Neural cell (in vitro differentiated cells): ENCODE results near the gene ANKRD37. TPM values are rescaled to one million over a fixed set of nuclear protein-coding genes. Genes with fewer than 3 reads are reported as not detected.

Experiments
- H2AFZ ChIP-seq: fragments of 200-600, 300-800 bp; sonication (generic), shearing (Covaris generic); 2 replicates; pipeline ENCODE4 v1.6.0; 2014; ENCODE audit warnings: low read depth, mild to moderate bottlenecking, antibody characterized with exemption, low read length, moderate library complexity
- H3F3A ChIP-seq: fragments of 200-600 bp; shearing (Covaris generic); 2 replicates; pipeline ENCODE4 v1.6.1; 2016; ENCODE audit warnings: mild to moderate bottlenecking, moderate library complexity, mixed read lengths, antibody characterized with exemption, low read length; ENCODE audit not compliant: insufficient read depth, poor library complexity, severe bottlenecking
- H3K27ac ChIP-seq: fragments of 200-600, 300-800 bp; sonication (generic), shearing (Covaris generic); 2 replicates; pipeline ENCODE4 v1.5.1; 2014; ENCODE audit warnings: mild to moderate bottlenecking, low read length, moderate library complexity
- H3K27me3 ChIP-seq: fragments of 300-800, 200-600 bp; sonication (generic), shearing (Covaris generic); 2 replicates; pipeline ENCODE4 v1.6.0; 2014; ENCODE audit warnings: mild to moderate bottlenecking, low read depth, low read length, moderate library complexity; ENCODE audit not compliant: insufficient read depth
- H3K36me3 ChIP-seq: fragments of 300-800, 200-600 bp; sonication (generic), shearing (Covaris generic); 2 replicates; pipeline ENCODE4 v1.5.1; 2014; ENCODE audit warnings: mild to moderate bottlenecking, antibody characterized with exemption, low read length, moderate library complexity; ENCODE audit not compliant: insufficient read depth
- H3K4me2 ChIP-seq: fragments of 300-800, 200-600 bp; sonication (generic), shearing (Covaris generic); 2 replicates; pipeline ENCODE4 v1.6.0; 2014; ENCODE audit warnings: mild to moderate bottlenecking, low read length
- H3K4me3 ChIP-seq: fragments of 300-800, 200-600 bp; sonication (generic), shearing (Covaris generic); 2 replicates; pipeline ENCODE4 v1.5.1; 2014; ENCODE audit warnings: mild to moderate bottlenecking, low read length, moderate library complexity
- H3K79me2 ChIP-seq: fragments of 200-600 bp; shearing (Covaris generic); replicated peaks from 2 replicates; pipeline ENCODE4 v1.6.0; 2014; ENCODE audit warnings: mild to moderate bottlenecking, low read length, moderate library complexity; ENCODE audit not compliant: insufficient read depth
- H3K9ac ChIP-seq: fragments of 300-800, 200-600 bp; sonication (generic), shearing (Covaris generic); 2 replicates; pipeline ENCODE4 v1.6.1; 2016; ENCODE audit warnings: mild to moderate bottlenecking, low read length, mixed read lengths
- H3K9me2 ChIP-seq: fragments of 200-600 bp; shearing (Covaris generic); 2 replicates; pipeline ENCODE4 v1.6.1; 2016; ENCODE audit warnings: mild to moderate bottlenecking, low read length, mixed read lengths; ENCODE audit not compliant: insufficient read depth
- H3K9me3 ChIP-seq: fragments of 200-600, 300-800 bp; sonication (generic), shearing (Covaris generic); 2 replicates; pipeline ENCODE4 v1.6.1; 2016; ENCODE audit warnings: mild to moderate bottlenecking, mixed run types, low read length, moderate library complexity, mixed read lengths
- H4K20me1 ChIP-seq: fragments of 200-600 bp; shearing (Covaris generic); 2 replicates; pipeline ENCODE4 v1.6.1; 2016; ENCODE audit warnings: mild to moderate bottlenecking, mixed run types; ENCODE audit not compliant: insufficient read depth
- CTCF ChIP-seq: fragments of 450-650 bp; IDR thresholded peaks from 2 replicates; pipeline ENCODE4 v1.5.1; 2014; ENCODE audit warnings: antibody characterized with exemption, mild to moderate bottlenecking, moderate library complexity; ENCODE audit not compliant: poor library complexity, severe bottlenecking
- EP300 ChIP-seq: fragments of 450-650 bp; conservative IDR thresholded peaks from 2 replicates; pipeline ENCODE4 v1.6.1; 2014; ENCODE audit warnings: antibody characterized with exemption, mild to moderate bottlenecking, moderate library complexity; ENCODE audit not compliant: poor library complexity, severe bottlenecking
- EZH2 ChIP-seq: fragments of 200-600, 300-800 bp; shearing (Covaris generic), sonication (generic); IDR thresholded peaks from 2 replicates; pipeline ENCODE4 v1.6.1; 2014; ENCODE audit warnings: antibody characterized with exemption, low read length, borderline replicate concordance, mild to moderate bottlenecking; ENCODE audit not compliant: insufficient read depth, poor library complexity, severe bottlenecking
- MXI1 ChIP-seq: fragments of 450-650 bp; conservative IDR thresholded peaks from 2 replicates; pipeline ENCODE4 v1.6.1; 2014; ENCODE audit warnings: antibody characterized with exemption, mild to moderate bottlenecking; ENCODE audit not compliant: poor library complexity, severe bottlenecking
- POLR2AphosphoS5 ChIP-seq: IDR thresholded peaks from 2 replicates; pipeline ENCODE4 v1.6.1; 2012
- RAD21 ChIP-seq: fragments of 450-650 bp; conservative IDR thresholded peaks from 2 replicates; pipeline ENCODE4 v1.6.1; 2014; ENCODE audit warnings: antibody characterized with exemption, mild to moderate bottlenecking, moderate library complexity
- SMC3 ChIP-seq: fragments of 450-650 bp; conservative IDR thresholded peaks from 2 replicates; pipeline ENCODE4 v1.6.1; 2014; ENCODE audit warnings: antibody characterized with exemption, mild to moderate bottlenecking, moderate library complexity; ENCODE audit not compliant: poor library complexity
- TAF1 ChIP-seq: IDR thresholded peaks from 2 replicates; pipeline ENCODE4 v1.6.1; 2012; ENCODE audit warnings: low read depth
- polyA plus RNA-seq: library from polyadenylated mRNA; depleted of rRNA; stranded (reverse); fragments of >200 nt; gene quantifications from 2 replicates; pipeline ENCODE4 v1.2.3, GENCODE V29; 2014
- TF ChIP-seq, protein P1 (sequence below): IDR thresholded peaks from 2 replicates; pipeline ENCODE4 v1.6.1; 2012; ENCODE audit warnings: borderline replicate concordance

The ANKRD37 gene
- polyA plus RNA-seq, 1 donor from 2014 or later = 2.6 TPM

GRCh38 chr4:185374573-185374972 is 22.1 kb upstream of the ANKRD37 start:
- Histone ChIP-seq H2AFZ (no peak overlapping the region), H3K4me2 (no peak overlapping the region), H3K9me2 (no peaks in the 10 kb centered on the region), H4K20me1 (no peaks in the 10 kb centered on the region), H3K27ac (no peak overlapping the region), H3K79me2 (no peaks in the 10 kb centered on the region), H3K9me3 (no peaks in the 10 kb centered on the region), H3K9ac (no peak overlapping the region), H3F3A (no peaks in the 10 kb centered on the region), H3K27me3 (no peaks in the 10 kb centered on the region), H3K36me3 (no peaks in the 10 kb centered on the region), H3K4me3 (no peak overlapping the region)
- TF ChIP-seq CTCF (no peak), SMC3 (no peak), MXI1 (no peak), TAF1 (no peak), RAD21 (no peak), EP300 (no peak)

- H4K20me1 ChIP-seq = no peaks in the 10 kb centered on the region
- H3K4me2 ChIP-seq = no peak overlapping the region
- H2AFZ ChIP-seq = no peak overlapping the region
- no peaks in the 10 kb centered on the region for H3K79me2 ChIP-seq
- H3K9ac ChIP-seq = no peak overlapping the region
- no peaks in the 10 kb centered on the region for H3K9me3 ChIP-seq
- TF ChIP-seq EZH2 (no peak), CTCF (no peak), EP300 (no peak), TAF1 (no peak), POLR2AphosphoS5 (no peak), SMC3 (no peak), RAD21 (no peak), MXI1 (no peak)
- TF ChIP-seq, protein P1, sequence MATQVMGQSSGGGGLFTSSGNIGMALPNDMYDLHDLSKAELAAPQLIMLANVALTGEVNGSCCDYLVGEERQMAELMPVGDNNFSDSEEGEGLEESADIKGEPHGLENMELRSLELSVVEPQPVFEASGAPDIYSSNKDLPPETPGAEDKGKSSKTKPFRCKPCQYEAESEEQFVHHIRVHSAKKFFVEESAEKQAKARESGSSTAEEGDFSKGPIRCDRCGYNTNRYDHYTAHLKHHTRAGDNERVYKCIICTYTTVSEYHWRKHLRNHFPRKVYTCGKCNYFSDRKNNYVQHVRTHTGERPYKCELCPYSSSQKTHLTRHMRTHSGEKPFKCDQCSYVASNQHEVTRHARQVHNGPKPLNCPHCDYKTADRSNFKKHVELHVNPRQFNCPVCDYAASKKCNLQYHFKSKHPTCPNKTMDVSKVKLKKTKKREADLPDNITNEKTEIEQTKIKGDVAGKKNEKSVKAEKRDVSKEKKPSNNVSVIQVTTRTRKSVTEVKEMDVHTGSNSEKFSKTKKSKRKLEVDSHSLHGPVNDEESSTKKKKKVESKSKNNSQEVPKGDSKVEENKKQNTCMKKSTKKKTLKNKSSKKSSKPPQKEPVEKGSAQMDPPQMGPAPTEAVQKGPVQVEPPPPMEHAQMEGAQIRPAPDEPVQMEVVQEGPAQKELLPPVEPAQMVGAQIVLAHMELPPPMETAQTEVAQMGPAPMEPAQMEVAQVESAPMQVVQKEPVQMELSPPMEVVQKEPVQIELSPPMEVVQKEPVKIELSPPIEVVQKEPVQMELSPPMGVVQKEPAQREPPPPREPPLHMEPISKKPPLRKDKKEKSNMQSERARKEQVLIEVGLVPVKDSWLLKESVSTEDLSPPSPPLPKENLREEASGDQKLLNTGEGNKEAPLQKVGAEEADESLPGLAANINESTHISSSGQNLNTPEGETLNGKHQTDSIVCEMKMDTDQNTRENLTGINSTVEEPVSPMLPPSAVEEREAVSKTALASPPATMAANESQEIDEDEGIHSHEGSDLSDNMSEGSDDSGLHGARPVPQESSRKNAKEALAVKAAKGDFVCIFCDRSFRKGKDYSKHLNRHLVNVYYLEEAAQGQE = no peak
- H3K27ac ChIP-seq = no peak overlapping the region
- no peak overlapping the region for H3K4me3 ChIP-seq
- H3F3A ChIP-seq = no peaks in the 10 kb centered on the region
- H3K9me2 ChIP-seq = no peaks in the 10 kb centered on the region
- H3K36me3 ChIP-seq = no peaks in the 10 kb centered on the region
- no peaks in the 10 kb centered on the region for H3K27me3 ChIP-seq
Observed at GRCh38 chr4:185378264-185378663, 18.4 kb upstream of the ANKRD37 start.
